ENCODE results near the gene ELAPOR1. TPM values are rescaled to one million over a fixed set of nuclear protein-coding genes. Genes with fewer than 3 reads are reported as not detected.
A peak's percentile ranks its signal among the peaks of the same experiment; 100 is the strongest.

ELAPOR1 gene
- total RNA-seq, 1 donor from 2014 or later: not detected

- no peak overlapping the region for H3K4me3 ChIP-seq (ENCODE audit: low read depth, low read length)
- no peak for TF ChIP-seq CTCF (conservative IDR thresholded peaks at IDR 0.05; ENCODE audit: low read depth, low read length)
- DNase-seq (ENCODE audit: low read depth): no peak
These were observed 34.7 kb upstream of the ELAPOR1 start for GRCh38 chr1:109079240-109079622.

- no peak for DNase-seq (ENCODE audit: low read depth)
- H3K4me3 ChIP-seq (ENCODE audit: low read depth, low read length): no peak overlapping the region
- no peak for TF ChIP-seq CTCF (conservative IDR thresholded peaks at IDR 0.05; ENCODE audit: low read depth, low read length)
These were observed 33.4 kb upstream of the ELAPOR1 start for GRCh38 chr1:109080441-109081082.

GRCh38 chr1:109083501-109083900, 30.4 kb upstream of the ELAPOR1 start:
- no peak for TF ChIP-seq CTCF (conservative IDR thresholded peaks at IDR 0.05; ENCODE audit: low read depth, low read length)
- no peak for DNase-seq (ENCODE audit: low read depth)
- no peak overlapping the region for H3K4me3 ChIP-seq (ENCODE audit: low read depth, low read length)

- no peak for TF ChIP-seq CTCF (conservative IDR thresholded peaks at IDR 0.05; ENCODE audit: low read depth, low read length)
- H3K4me3 ChIP-seq (ENCODE audit: low read depth, low read length): no peak overlapping the region
- no peak for DNase-seq (ENCODE audit: low read depth)
These were observed 30.0 kb upstream of the ELAPOR1 start for GRCh38 chr1:109083923-109084322.

GRCh38 chr1:109084563-109085517, 29.1 kb upstream of the ELAPOR1 start:
- H3K4me3 ChIP-seq (ENCODE audit: low read depth, low read length): no peak overlapping the region
- no peak for DNase-seq (ENCODE audit: low read depth)
- TF ChIP-seq CTCF (conservative IDR thresholded peaks at IDR 0.05; ENCODE audit: low read depth, low read length): no peak

GRCh38 chr1:109089242-109090015, 24.5 kb upstream of the ELAPOR1 start:
- peak overlapping the region; percentile 80 for H3K4me3 ChIP-seq (ENCODE audit: low read depth, low read length)
- DNase-seq (ENCODE audit: low read depth): no peak

More at GRCh38 chr1:109089242-109090015, 24.5 kb upstream of the ELAPOR1 start:
- peak; percentile 78 for TF ChIP-seq CTCF (conservative IDR thresholded peaks at IDR 0.05; ENCODE audit: low read depth, low read length)
